ENCODE results near the gene MMAA.
"Not testable (repeated sequence)": the region's sequence is repeated elsewhere in the genome, so short reads cannot be mapped to it uniquely, and the experiment has no call there.

GRCh38 chr4:145574546-145574945, 44.6 kb upstream of the MMAA start:
- TF ChIP-seq REST (IDR thresholded peaks at IDR 0.05; ENCODE audit: insufficient read depth in 1 of 2, low read depth in 2 of 2, low read length in 1 of 2); POLR2AphosphoS5 (IDR thresholded peaks at IDR 0.05; ENCODE audit: low read depth, low read length); CTCF (IDR thresholded peaks at IDR 0.05): not testable (repeated sequence)
